Dermis microvascular lymphatic vessel endothelial cell (primary cell): ENCODE results near the gene MYL5. TPM values are rescaled to one million over a fixed set of nuclear protein-coding genes. Genes with fewer than 3 reads are reported as not detected.
"Not testable (repeated sequence)": the region's sequence is repeated elsewhere in the genome, so short reads cannot be mapped to it uniquely, and the experiment has no call there.

Experiments
- DNase-seq, 2 donors: peaks; one replicate each; pipeline versions ENCODE4 v3.0.0 to v3.0.0-alpha.2; 2010; ENCODE audit warnings: low read depth in 2 of 2
- total RNA-seq: library from RNA; depleted of rRNA; stranded (reverse); fragments of >200 nt; gene quantifications from 2 replicates; pipeline ENCODE4 v1.2.1, GENCODE V29; 2014

Gene MYL5, protein sequence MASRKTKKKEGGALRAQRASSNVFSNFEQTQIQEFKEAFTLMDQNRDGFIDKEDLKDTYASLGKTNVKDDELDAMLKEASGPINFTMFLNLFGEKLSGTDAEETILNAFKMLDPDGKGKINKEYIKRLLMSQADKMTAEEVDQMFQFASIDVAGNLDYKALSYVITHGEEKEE
- total RNA-seq = 11.2 and 16.7 TPM in 2 replicates

GRCh38 chr4:674172-675035 lies at the start of gene MYL5, which contains the start of gene ATP5ME:
TSS of gene MYL5 (plus strand) at chr4:674542. CDS start at chr4:678027, 3,485 bp downstream.
TSS of gene ATP5ME (minus strand) at chr4:674276. CDS start at chr4:674247, 29 bp downstream.
- peak; percentile 91 to 95 for DNase-seq

- DNase-seq = no peak
These were observed 49.4 kb upstream of the MYL5 start, which contains the start of gene PDE6B for GRCh38 chr4:624705-625590. TSS of gene PDE6B (plus strand) at chr4:625573. CDS start at chr4:625627, 54 bp downstream.

DNA sequence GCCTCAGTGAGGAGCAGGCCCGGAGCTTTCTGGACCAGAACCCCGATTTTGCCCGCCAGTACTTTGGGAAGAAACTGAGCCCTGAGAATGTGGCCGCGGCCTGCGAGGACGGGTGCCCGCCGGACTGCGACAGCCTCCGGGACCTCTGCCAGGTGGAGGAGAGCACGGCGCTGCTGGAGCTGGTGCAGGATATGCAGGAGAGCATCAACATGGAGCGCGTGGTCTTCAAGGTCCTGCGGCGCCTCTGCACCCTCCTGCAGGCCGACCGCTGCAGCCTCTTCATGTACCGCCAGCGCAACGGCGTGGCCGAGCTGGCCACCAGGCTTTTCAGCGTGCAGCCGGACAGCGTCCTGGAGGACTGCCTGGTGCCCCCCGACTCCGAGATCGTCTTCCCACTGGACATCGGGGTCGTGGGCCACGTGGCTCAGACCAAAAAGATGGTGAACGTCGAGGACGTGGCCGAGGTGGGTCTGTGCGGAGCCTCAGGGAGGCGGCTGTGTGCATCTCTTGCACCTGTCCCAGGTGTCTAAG lies 48.6 kb upstream of the MYL5 start:
- DNase-seq = no peak

GRCh38 chr4:626201-627091 lies 47.9 kb upstream of the MYL5 start:
- no peak for DNase-seq

DNA sequence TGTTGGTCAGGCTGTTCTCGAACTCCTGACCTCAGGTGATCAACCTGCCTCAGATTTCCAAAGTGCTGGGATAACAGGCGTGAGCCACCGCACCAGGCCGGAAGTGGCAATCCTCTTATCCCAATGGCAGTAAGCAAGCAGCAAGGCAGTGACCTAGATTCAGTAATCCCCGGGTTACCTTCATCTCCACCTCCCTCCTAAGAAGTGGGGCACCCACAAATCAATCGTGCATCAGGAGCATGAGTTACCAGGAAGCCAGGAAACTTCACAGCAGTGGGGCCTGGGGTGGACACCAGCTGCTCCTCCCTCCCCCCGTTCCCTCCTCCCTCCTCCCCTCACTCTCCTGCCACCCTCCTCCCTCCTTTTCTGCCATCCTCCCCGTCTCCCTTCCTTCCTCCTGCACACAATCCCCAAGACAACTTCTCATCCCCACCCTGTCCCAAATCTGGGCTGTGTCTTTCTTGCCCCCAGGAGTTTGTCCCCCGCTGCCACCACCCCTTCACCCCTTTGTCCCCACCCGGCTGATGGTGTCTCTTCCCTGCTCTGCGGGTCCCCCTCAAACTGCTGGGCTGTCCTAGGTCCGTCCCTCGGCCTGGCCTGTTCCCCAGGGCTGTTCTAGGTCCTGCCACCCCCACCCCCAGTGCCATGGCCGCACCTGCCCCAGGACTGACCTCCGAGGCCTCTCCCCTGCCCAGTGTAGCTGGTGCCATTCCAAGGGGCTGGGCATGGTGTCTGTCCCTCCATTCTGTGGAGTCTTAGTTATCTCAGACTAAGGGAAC lies 46.8 kb upstream of the MYL5 start:
- DNase-seq = no peak

DNA sequence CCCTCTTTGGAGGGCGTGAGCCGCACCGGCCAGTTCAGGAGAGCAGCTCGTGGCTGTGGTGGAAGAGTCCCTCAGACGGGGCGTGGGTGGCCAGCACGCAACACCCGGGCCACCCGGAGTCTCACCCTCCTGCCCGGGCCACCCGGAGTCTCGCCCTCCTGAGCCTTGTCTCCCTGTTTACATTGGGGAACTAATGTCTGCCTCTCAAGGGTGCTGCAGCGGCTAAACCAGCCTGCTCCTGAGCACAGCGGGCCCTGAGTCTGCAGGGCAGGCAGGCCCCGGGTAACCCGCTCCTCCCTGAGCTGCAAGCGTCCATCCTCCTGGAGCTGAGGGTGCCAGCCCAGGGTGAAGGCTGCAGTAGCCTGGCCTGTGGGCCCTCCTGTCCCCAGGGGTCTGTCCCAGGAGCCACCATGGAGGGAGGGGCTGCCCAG lies 46.0 kb upstream of the MYL5 start:
- DNase-seq = no peak

DNA sequence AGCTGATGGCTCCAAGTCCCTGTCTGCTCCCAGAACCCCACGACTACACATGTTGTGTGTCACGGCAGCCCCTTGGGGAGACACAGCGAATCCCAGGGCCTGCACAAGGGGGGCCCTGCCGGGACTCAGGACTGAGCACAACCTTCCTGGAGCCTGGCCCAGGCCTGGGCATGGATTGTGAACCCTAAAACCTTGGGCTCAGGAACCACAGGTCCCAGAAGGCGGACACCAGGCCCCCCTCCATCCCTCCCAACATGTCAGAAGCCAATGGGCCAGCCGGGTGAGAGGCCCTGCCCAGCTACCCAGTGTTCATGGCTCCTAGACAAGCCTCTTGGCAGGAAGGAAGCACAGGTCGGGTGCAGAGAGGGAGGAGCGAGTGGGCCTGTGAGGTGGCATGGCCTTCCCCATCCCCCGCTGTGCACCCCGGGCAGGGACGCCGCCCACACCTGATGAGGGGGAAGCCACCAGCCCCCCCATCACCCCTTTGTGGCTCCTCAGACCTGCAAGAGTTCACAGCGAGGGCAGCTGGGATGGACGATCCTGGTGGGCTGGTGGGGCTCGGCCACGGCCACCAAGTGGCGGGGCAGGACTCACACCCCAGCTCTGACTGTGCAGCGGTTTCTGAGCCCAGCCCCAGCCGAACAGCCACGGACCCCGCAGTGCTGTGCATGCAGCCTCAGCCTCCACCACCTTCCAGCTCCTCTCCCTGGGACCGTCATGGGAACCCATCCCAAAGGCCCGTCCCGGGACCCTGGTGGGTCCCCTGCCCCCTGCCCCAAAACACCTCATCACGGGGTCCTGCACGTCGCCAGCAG lies 45.3 kb upstream of the MYL5 start:
- no peak for DNase-seq

DNA sequence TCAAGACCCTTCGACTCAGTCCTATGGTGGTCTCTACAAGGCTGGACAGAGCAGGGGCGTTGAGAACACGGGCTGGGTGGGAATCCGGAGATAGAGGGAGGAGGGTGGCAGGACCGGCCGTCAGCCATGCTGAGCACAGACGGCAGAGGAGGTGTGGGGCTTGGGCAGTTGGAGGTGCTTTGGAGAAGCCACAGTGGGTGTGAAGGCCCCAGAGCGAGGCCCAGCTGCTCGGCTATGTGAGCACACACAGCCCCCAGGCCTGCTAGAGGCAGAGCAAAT lies 44.8 kb upstream of the MYL5 start:
- no peak for DNase-seq

- no peak for DNase-seq
These were observed 44.3 kb upstream of the MYL5 start for GRCh38 chr4:629915-630641.

DNA sequence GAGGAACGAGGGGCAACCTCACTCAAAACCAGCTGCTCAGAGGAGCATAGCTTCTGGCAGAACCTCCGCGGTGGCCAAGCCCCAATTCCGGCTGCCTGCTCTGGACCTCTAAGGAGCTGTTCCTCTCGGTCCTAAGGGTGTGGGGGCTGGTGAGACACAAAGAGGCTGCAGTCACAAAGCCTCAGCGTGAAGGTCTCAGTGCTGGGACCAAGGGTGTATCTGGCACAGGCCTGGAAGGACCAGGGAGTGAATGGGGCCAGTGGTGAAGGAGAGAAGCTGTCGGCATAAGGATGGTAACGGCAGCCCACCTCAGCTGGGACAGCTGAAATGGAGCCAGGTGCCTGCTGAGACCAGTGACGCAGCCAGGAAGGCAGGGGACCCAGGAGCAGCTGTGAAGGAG lies 43.7 kb upstream of the MYL5 start:
- DNase-seq = no peak

GRCh38 chr4:632196-632790 lies 42.0 kb upstream of the MYL5 start:
- DNase-seq = no peak

DNA sequence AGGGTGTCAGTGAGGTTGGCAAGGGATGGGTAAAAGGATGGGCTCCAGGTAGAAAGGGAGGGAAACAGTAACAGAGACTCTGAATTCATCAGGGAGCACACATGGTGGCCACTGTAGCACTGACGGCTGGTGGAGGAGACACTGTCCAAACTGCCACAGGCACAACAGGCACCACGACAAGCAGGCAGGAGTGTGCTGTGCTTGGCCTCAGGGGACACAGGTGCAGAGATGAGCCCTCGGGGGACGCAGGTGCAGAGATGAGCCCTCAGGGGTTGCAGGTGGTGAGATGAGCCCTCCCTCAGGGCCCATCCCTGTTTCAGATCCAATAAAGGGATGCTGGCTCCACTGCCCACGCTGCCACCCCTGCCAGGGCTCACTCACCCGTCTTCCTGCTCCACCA lies 41.4 kb upstream of the MYL5 start:
- DNase-seq = no peak

- DNase-seq = no peak
These were observed 40.9 kb upstream of the MYL5 start for GRCh38 chr4:633406-633805.

GRCh38 chr4:633976-634598 lies 40.3 kb upstream of the MYL5 start:
- DNase-seq = no peak

- DNase-seq = no peak
These were observed 39.8 kb upstream of the MYL5 start for GRCh38 chr4:634599-634985.

- DNase-seq = not testable (repeated sequence)
These were observed 39.1 kb upstream of the MYL5 start for GRCh38 chr4:635066-635835.
